SK-MEL-5 (cell line): ENCODE results near the gene SLCO2A1. TPM values are rescaled to one million over a fixed set of nuclear protein-coding genes. Genes with fewer than 3 reads are reported as not detected.
"Not testable (repeated sequence)": the region's sequence is repeated elsewhere in the genome, so short reads cannot be mapped to it uniquely, and the experiment has no call there.

Source experiments
- DNase-seq: peaks from one replicate; pipeline ENCODE4 v3.0.0-alpha.2; 2016; ENCODE audit warnings: low read depth, low spot score
- in situ Hi-C: cut with HindIII; loops from 2 replicates; pipeline ENCODE4 v1.10.0; 2016; ENCODE audit warnings: low sequenced_read_pairs, high pct_unique_total_duplicates, low pct_unique_long_range_greater_than_20kb
- polyA plus RNA-seq, 2 experiments: library from polyadenylated mRNA; depleted of rRNA; stranded (reverse); fragments of >200 nt; gene quantifications; 2 replicates each; pipeline ENCODE4 v1.2.3, GENCODE V29; 2015
- total RNA-seq: library from RNA; depleted of rRNA; stranded (reverse); fragments of >200 nt; shearing (Covaris generic); gene quantifications from 2 replicates; pipeline ENCODE4 v1.2.3, GENCODE V29; 2014; rRNA removed

The SLCO2A1 gene
- not detected in 2 replicates for total RNA-seq
- not detected in 2 replicates for polyA plus RNA-seq (2015; cell fraction: cytosol; rRNA removed)
- polyA plus RNA-seq (2015; cell fraction: nucleus; rRNA removed) = not detected in 2 replicates

- DNase-seq = no peak
- in situ Hi-C loops = no loop called here
Measured at GRCh38 chr3:134029734-134030378, at the start of gene SLCO2A1. TSS of gene SLCO2A1 (minus strand) at chr3:134029925. CDS start at chr3:134029802, 123 bp downstream.

- in situ Hi-C loops = no loop called here
- DNase-seq = no peak
Measured at GRCh38 chr3:134079111-134079547, 49.4 kb upstream of the SLCO2A1 start.

GRCh38 chr3:134078169-134078831 lies 48.6 kb upstream of the SLCO2A1 start:
- in situ Hi-C loops = no loop called here
- no peak for DNase-seq

- in situ Hi-C loops = no loop called here
- DNase-seq = no peak
Measured at GRCh38 chr3:134077649-134078161, 48.0 kb upstream of the SLCO2A1 start.

GRCh38 chr3:134076851-134077250 lies 47.1 kb upstream of the SLCO2A1 start:
- DNase-seq = no peak
- in situ Hi-C loops = no loop called here

GRCh38 chr3:134075846-134076245 lies 46.1 kb upstream of the SLCO2A1 start:
- in situ Hi-C loops = no loop called here

GRCh38 chr3:134075568-134075825 lies 45.8 kb upstream of the SLCO2A1 start:
- in situ Hi-C loops = no loop called here
- no peak for DNase-seq

More at GRCh38 chr3:134075846-134076245, 46.1 kb upstream of the SLCO2A1 start:
- DNase-seq = no peak

- DNase-seq = no peak
- in situ Hi-C loops = no loop called here
Measured at GRCh38 chr3:134074790-134075567, 45.3 kb upstream of the SLCO2A1 start.

- in situ Hi-C loops = no loop called here
Measured at GRCh38 chr3:134074001-134074789, 44.5 kb upstream of the SLCO2A1 start.

GRCh38 chr3:134073583-134073945 lies 43.8 kb upstream of the SLCO2A1 start:
- DNase-seq = no peak

More at GRCh38 chr3:134074001-134074789, 44.5 kb upstream of the SLCO2A1 start:
- DNase-seq = no peak

GRCh38 chr3:134072881-134073582 lies 43.3 kb upstream of the SLCO2A1 start:
- in situ Hi-C loops = no loop called here
- no peak for DNase-seq

More at GRCh38 chr3:134073583-134073945, 43.8 kb upstream of the SLCO2A1 start:
- in situ Hi-C loops = no loop called here

GRCh38 chr3:134070281-134070680 lies 40.6 kb upstream of the SLCO2A1 start:
- DNase-seq, in situ Hi-C loops: not testable (repeated sequence)

GRCh38 chr3:134068429-134068828 lies 38.7 kb upstream of the SLCO2A1 start:
- in situ Hi-C loops = no loop called here
- no peak for DNase-seq

GRCh38 chr3:134067531-134068161 lies 37.9 kb upstream of the SLCO2A1 start:
- no peak for DNase-seq
- in situ Hi-C loops = no loop called here

- no peak for DNase-seq
- in situ Hi-C loops = no loop called here
Measured at GRCh38 chr3:134066651-134067530, 37.2 kb upstream of the SLCO2A1 start.

GRCh38 chr3:134066158-134066541 lies 36.4 kb upstream of the SLCO2A1 start:
- no peak for DNase-seq
- in situ Hi-C loops = no loop called here
